Astrocyte (in vitro differentiated cells and primary cell): ENCODE data around the gene PLA2G4E. TPM values are rescaled to one million over a fixed set of nuclear protein-coding genes. Genes with fewer than 3 reads are reported as not detected.

Source experiments
- DNase-seq: peaks from one replicate; pipeline ENCODE4 v3.0.0-alpha.2; 2010; ENCODE audit warnings: low read depth
- FAIRE-seq: peaks from 2 replicates; lab custom pipeline; 2011; peaks lifted over from hg19 to GRCh38; lab: Jason Lieb, UNC
- H2AFZ ChIP-seq: 2 replicates; pipeline ENCODE4 v1.6.0; 2012; ENCODE audit warnings: low read depth, low read length, inconsistent platforms
- H3K27ac ChIP-seq: 2 replicates; pipeline ENCODE4 v1.5.1; 2011; ENCODE audit warnings: low read depth, low read length, inconsistent platforms
- H3K27me3 ChIP-seq: 2 replicates; pipeline ENCODE4 v1.6.0; 2011; ENCODE audit warnings: low read length, inconsistent platforms; ENCODE audit not compliant: insufficient read depth
- H3K36me3 ChIP-seq: 2 replicates; pipeline ENCODE4 v1.5.1; 2011; ENCODE audit warnings: low read length, inconsistent platforms; ENCODE audit not compliant: insufficient read depth
- H3K4me1 ChIP-seq: 2 replicates; pipeline ENCODE4 v1.5.1; 2011; ENCODE audit warnings: low read length, inconsistent platforms; ENCODE audit not compliant: insufficient read depth
- H3K4me2 ChIP-seq: 2 replicates; pipeline ENCODE4 v1.6.0; 2012; ENCODE audit warnings: low read length, inconsistent platforms
- H3K4me3 ChIP-seq: 2 replicates; pipeline ENCODE4 v1.5.1; 2011; ENCODE audit warnings: low read depth, mild to moderate bottlenecking, low read length, inconsistent platforms; ENCODE audit not compliant: insufficient read depth
- H3K79me2 ChIP-seq: 2 replicates; pipeline ENCODE4 v1.6.0; 2012; ENCODE audit warnings: mild to moderate bottlenecking, low read length, inconsistent platforms; ENCODE audit not compliant: insufficient read depth
- H3K9ac ChIP-seq: 2 replicates; pipeline ENCODE4 v1.6.0; 2012; ENCODE audit warnings: mild to moderate bottlenecking, low read length, inconsistent platforms
- H3K9me3 ChIP-seq: 2 replicates; pipeline ENCODE4 v1.5.1; 2012; ENCODE audit warnings: low read depth, mild to moderate bottlenecking, low read length, inconsistent platforms; ENCODE audit not compliant: insufficient read depth
- H4K20me1 ChIP-seq: 2 replicates; pipeline ENCODE4 v1.6.0; 2012; ENCODE audit warnings: low read length, inconsistent platforms; ENCODE audit not compliant: insufficient read depth
- H3K27ac Mint-ChIP-seq: one replicate; pipeline ENCODE4 v1.8.0; 2021; ENCODE audit warnings: mild to moderate bottlenecking, mixed read lengths; ENCODE audit not compliant: unreplicated experiment
- H3K27me3 Mint-ChIP-seq: one replicate; pipeline ENCODE4 v1.8.0; 2021; ENCODE audit warnings: low read depth, mixed read lengths; ENCODE audit not compliant: unreplicated experiment
- H3K36me3 Mint-ChIP-seq: one replicate; pipeline ENCODE4 v1.8.0; 2021; ENCODE audit warnings: low read depth, mixed read lengths; ENCODE audit not compliant: unreplicated experiment
- H3K4me1 Mint-ChIP-seq: one replicate; pipeline ENCODE4 v1.8.0; 2021; ENCODE audit warnings: low read depth, mixed read lengths; ENCODE audit not compliant: unreplicated experiment
- H3K4me3 Mint-ChIP-seq: one replicate; pipeline ENCODE4 v1.8.0; 2021; ENCODE audit warnings: mild to moderate bottlenecking, moderate library complexity, mixed read lengths; ENCODE audit not compliant: unreplicated experiment
- H3K9me3 Mint-ChIP-seq: one replicate; pipeline ENCODE4 v1.8.0; 2021; ENCODE audit warnings: mild to moderate bottlenecking, mixed read lengths; ENCODE audit not compliant: unreplicated experiment
- EZH2 ChIP-seq: IDR thresholded peaks from 2 replicates; pipeline ENCODE4 v1.6.1; 2012; ENCODE audit warnings: mild to moderate bottlenecking, low read length, inconsistent platforms; ENCODE audit not compliant: insufficient read depth
- total RNA-seq: library from RNA; stranded (reverse); gene quantifications from 2 replicates; pipeline ENCODE4 v1.2.1, GENCODE V29; 2021
- TF ChIP-seq, protein P1 (sequence below): IDR thresholded peaks from 2 replicates; pipeline ENCODE4 v1.5.1; 2011; ENCODE audit warnings: low read depth, mild to moderate bottlenecking, inconsistent platforms, low read length, moderate library complexity; ENCODE audit not compliant: insufficient read depth

PLA2G4E gene
- total RNA-seq, 1 donor from 2014 or later: not detected

DNA sequence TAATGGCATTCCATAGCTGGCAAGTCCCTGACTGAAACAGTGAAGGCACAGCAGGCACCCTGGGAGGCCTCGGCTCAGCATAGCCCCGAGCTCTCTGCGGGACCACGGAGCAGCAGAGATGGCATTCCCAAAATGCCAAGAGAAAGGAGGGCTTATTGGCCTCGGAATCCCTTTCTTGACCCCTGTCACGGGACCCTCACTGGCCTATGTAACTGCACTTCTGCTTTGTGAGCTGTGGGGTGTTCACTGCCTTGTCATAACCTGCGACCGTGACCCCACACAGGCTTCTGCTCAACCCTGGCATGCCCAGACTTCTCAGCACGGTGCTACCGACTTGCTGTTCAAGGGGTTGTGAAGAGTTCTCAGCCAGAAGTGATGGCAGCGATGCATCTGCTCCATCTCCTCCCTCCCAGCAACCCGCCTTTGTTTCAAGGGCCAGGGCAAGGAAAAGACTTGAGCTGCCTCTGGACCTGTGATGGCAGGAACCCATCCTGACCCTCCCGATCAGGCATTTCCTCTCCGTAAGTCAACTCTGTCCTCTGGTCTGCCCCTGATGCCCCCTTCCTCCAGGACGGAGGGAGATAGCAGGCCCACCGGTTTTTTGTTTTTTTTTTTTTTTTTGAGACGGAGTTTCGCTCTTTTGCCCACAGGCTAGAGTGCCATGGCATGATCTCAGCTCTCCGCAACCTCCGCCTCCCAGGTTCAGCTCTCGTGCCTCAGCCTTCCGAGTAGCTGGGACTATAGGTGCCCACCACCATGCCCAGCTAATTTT is 79.0 kb downstream of the PLA2G4E start:
- Histone ChIP-seq H4K20me1 (no peaks in the 10 kb centered on the region), H3K27ac (peak overlapping the region; percentile 11), H3K4me1 (peaks cover 57% of the 10 kb centered on the region), H3K9ac (peak overlapping the region; percentile 2), H3K4me3 (no peak overlapping the region), H3K4me2 (no peak overlapping the region), H3K36me3 (peaks cover 11% of the 10 kb centered on the region), H3K27me3 (no peaks in the 10 kb centered on the region), H2AFZ (no peak overlapping the region), H3K9me3 (no peaks in the 10 kb centered on the region), H3K79me2 (peaks cover 33% of the 10 kb centered on the region)
- no peaks in the 10 kb centered on the region for H3K9me3 Mint-ChIP-seq
- no peak overlapping the region for H3K4me3 Mint-ChIP-seq
- H3K4me1 Mint-ChIP-seq: peaks cover 70% of the 10 kb centered on the region
- no peak for DNase-seq
- no peaks in the 10 kb centered on the region for H3K27me3 Mint-ChIP-seq
- H3K36me3 Mint-ChIP-seq: peaks cover 14% of the 10 kb centered on the region
- TF ChIP-seq, protein P1, sequence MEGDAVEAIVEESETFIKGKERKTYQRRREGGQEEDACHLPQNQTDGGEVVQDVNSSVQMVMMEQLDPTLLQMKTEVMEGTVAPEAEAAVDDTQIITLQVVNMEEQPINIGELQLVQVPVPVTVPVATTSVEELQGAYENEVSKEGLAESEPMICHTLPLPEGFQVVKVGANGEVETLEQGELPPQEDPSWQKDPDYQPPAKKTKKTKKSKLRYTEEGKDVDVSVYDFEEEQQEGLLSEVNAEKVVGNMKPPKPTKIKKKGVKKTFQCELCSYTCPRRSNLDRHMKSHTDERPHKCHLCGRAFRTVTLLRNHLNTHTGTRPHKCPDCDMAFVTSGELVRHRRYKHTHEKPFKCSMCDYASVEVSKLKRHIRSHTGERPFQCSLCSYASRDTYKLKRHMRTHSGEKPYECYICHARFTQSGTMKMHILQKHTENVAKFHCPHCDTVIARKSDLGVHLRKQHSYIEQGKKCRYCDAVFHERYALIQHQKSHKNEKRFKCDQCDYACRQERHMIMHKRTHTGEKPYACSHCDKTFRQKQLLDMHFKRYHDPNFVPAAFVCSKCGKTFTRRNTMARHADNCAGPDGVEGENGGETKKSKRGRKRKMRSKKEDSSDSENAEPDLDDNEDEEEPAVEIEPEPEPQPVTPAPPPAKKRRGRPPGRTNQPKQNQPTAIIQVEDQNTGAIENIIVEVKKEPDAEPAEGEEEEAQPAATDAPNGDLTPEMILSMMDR: no peak
- FAIRE-seq: no peak
- H3K27ac Mint-ChIP-seq: peak overlapping the region; percentile 94

DNA sequence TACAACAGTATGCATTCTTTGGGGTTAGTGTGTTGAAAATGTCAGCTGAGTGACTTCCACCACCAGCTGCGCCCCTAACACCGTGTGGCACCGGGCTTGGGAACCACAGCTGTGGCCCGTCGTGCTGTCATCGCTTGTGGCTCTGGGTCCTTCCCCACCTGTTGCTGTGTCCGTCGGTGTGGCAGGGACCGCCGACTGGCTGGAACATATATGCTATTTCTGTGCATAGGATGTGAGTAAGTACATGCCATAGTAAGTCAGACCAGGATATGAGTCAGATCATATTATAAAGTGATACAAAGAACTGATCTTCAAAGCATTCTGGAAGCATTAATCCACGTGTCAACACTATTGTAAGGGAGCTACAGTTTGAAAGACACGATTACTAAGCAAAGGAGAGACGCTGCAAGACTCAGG is 80.4 kb downstream of the PLA2G4E start:
- peak overlapping the region; percentile 52 for H3K4me3 Mint-ChIP-seq
- peaks cover 69% of the 10 kb centered on the region for H3K4me1 Mint-ChIP-seq
- H3K36me3 ChIP-seq: peaks cover 8% of the 10 kb centered on the region
- H3K27ac ChIP-seq: peak overlapping the region; percentile 79
- DNase-seq (peak; percentile 90), FAIRE-seq (peak; percentile 79)
- peaks cover 22% of the 10 kb centered on the region for H3K36me3 Mint-ChIP-seq
- no peaks in the 10 kb centered on the region for H3K27me3 ChIP-seq
- H3K9me3 ChIP-seq: no peaks in the 10 kb centered on the region
- no peaks in the 10 kb centered on the region for H4K20me1 ChIP-seq
- H3K9me3 Mint-ChIP-seq: no peaks in the 10 kb centered on the region
- no peak overlapping the region for H2AFZ ChIP-seq
- peaks cover 60% of the 10 kb centered on the region for H3K4me1 ChIP-seq
- peak overlapping the region; percentile 83 for H3K27ac Mint-ChIP-seq
- H3K4me3 ChIP-seq: no peak overlapping the region
- peaks cover 21% of the 10 kb centered on the region for H3K79me2 ChIP-seq
- H3K9ac ChIP-seq: peak overlapping the region; percentile 42
- H3K4me2 ChIP-seq: peak overlapping the region; percentile 61
- no peak for TF ChIP-seq EZH2
- TF ChIP-seq, protein P1: no peak
- H3K27me3 Mint-ChIP-seq: no peaks in the 10 kb centered on the region

DNA sequence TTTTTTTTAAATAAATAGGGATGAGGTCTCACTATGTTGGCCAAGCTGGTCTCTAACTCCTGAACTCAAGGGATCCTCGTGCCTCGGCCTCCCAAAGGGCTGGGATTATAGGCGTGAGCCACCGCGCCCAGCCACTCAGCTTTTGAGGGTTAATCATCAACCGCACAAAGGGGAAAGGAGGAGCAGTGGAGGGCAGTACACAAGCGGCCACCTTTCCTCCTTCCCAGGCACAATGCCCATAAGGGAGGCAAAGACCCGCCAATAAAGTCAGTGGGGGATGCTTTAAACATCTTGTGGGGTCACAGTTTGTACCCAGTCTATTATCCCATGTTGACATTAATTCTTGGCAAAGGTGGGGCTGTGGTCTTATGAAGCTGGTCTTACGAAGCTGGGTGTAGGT is 80.9 kb downstream of the PLA2G4E start:
- Histone ChIP-seq H3K27me3 (no peaks in the 10 kb centered on the region), H3K9me3 (no peaks in the 10 kb centered on the region), H3K4me3 (no peak overlapping the region), H3K79me2 (peaks cover 22% of the 10 kb centered on the region), H3K4me1 (peaks cover 60% of the 10 kb centered on the region), H3K36me3 (peaks cover 8% of the 10 kb centered on the region), H3K27ac (peak overlapping the region; percentile 79), H4K20me1 (no peaks in the 10 kb centered on the region), H3K9ac (peak overlapping the region; percentile 42), H3K4me2 (peak overlapping the region; percentile 61), H2AFZ (no peak overlapping the region)
- Mint-ChIP-seq H3K36me3 (peaks cover 26% of the 10 kb centered on the region), H3K27ac (peak overlapping the region; percentile 83), H3K4me1 (peaks cover 69% of the 10 kb centered on the region), H3K4me3 (no peak overlapping the region), H3K9me3 (no peaks in the 10 kb centered on the region), H3K27me3 (no peaks in the 10 kb centered on the region)
- DNase-seq (no peak), FAIRE-seq (no peak)
- no peak for TF ChIP-seq EZH2
- TF ChIP-seq, protein P1: no peak
